ENCODE data around the gene VPS45.
"Not testable (repeated sequence)": the region's sequence is repeated elsewhere in the genome, so short reads cannot be mapped to it uniquely, and the experiment has no call there.

The VPS45 gene

DNA sequence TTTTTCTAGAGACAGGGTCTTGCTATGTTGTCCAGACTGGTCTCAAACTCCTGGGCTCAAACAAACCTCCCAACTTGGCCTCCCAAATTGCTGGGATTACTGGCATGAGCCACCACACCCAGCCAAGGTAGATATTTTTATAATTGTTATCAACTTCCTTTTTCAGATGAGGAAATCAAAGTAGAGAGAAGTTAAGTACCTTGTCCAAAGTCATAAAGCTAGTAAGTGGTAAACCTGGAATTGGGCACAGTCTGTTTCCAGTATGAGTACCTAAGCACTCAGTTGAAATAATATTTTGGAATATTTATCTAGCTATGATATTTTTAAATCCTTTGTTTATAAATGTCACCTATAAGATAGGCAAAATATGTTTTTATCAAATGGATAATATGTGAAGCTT is 59.9 kb downstream of the VPS45 start:
- TF ChIP-seq, protein P1, sequence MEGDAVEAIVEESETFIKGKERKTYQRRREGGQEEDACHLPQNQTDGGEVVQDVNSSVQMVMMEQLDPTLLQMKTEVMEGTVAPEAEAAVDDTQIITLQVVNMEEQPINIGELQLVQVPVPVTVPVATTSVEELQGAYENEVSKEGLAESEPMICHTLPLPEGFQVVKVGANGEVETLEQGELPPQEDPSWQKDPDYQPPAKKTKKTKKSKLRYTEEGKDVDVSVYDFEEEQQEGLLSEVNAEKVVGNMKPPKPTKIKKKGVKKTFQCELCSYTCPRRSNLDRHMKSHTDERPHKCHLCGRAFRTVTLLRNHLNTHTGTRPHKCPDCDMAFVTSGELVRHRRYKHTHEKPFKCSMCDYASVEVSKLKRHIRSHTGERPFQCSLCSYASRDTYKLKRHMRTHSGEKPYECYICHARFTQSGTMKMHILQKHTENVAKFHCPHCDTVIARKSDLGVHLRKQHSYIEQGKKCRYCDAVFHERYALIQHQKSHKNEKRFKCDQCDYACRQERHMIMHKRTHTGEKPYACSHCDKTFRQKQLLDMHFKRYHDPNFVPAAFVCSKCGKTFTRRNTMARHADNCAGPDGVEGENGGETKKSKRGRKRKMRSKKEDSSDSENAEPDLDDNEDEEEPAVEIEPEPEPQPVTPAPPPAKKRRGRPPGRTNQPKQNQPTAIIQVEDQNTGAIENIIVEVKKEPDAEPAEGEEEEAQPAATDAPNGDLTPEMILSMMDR (IDR thresholded peaks at IDR 0.05; ENCODE audit: low read depth, low read length), result no peak
- no peak for DNase-seq (ENCODE audit: extremely low read depth, low read depth)

DNA sequence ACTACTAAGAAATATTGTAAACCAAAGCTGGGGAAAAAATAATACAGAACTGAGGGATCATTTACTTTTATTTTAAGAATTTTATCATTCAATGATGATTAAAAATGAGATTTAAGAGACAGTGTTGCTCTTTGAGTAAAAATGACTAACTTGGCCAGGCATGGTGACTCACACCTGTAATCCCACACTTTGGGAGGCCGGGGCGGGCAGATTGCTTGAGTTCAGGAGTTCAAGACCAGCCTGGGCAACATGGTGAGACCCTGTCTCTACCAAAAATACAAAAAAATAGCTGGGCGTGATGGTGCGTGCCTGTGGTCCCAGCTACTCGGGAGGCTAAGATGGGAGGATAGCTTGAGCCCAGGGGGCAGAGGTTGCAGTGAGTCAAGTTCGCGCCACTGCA is 60.3 kb downstream of the VPS45 start:
- DNase-seq (ENCODE audit: extremely low read depth, low read depth), result no peak
- TF ChIP-seq, protein P1 (IDR thresholded peaks at IDR 0.05; ENCODE audit: low read depth, low read length), result no peak

DNA sequence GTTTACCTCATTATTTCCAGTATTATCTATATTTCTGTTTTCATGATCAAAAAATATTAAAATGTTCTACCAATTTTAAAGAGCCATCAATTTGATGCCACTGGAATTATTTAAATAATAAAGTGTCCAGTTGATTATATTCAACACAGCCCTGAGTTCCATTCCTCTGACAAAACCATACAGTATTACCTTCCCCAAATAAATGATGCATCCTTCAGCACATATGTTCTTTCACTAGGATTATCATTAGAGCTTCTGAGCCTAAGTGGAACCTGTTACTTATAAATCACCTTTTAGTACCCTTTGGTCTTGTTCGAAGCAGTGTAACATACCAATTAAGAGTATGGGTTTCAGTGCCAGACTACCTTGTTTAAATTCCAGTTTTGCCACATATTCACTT is 64.8 kb downstream of the VPS45 start:
- TF ChIP-seq, protein P1 (IDR thresholded peaks at IDR 0.05; ENCODE audit: low read depth, low read length), result no peak

DNA sequence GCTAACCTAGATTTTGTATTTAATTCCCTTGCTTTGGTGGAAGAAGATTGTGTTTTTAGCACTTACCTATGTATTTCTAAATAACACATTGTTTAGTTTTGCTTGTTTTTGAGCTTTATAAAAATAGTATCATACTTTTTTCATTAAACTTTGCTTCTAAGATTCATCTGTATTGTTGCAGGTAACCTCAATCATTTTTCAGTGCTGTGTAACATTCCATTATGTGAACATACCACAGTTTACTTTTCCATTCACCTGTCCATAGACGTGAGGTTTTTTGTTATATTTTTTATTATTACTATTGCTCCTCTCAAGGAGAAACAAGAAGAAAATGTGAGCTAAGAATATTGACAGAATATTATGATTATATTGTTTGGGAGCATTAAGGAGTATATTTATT is 67.0 kb downstream of the VPS45 start:
- TF ChIP-seq, protein P1 (IDR thresholded peaks at IDR 0.05; ENCODE audit: low read depth, low read length), result no peak
- no peak for DNase-seq (ENCODE audit: extremely low read depth, low read depth)

More for the DNA sequence above, 64.8 kb downstream of the VPS45 start:
- DNase-seq (ENCODE audit: extremely low read depth, low read depth), result no peak

DNA sequence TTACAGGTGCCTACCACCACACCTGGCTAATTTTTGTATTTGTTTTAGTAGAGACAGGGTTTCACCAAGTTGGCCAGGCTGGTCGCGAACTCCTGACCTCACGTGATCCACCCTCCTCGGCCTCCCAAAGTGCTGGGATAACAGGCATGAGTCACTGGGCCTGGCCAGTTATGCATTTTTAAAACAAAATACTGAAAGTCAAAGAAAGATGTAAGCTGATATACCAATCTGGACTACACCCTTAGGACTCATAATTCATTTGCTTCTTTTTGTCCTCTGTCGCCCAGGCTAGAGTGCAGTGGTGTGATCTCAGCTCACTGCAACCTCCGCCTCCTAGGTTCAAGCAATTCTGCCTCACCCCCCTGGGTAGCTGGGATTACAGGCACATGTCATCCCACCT is 67.8 kb downstream of the VPS45 start:
- DNase-seq (ENCODE audit: extremely low read depth, low read depth), result not testable (repeated sequence)

DNA sequence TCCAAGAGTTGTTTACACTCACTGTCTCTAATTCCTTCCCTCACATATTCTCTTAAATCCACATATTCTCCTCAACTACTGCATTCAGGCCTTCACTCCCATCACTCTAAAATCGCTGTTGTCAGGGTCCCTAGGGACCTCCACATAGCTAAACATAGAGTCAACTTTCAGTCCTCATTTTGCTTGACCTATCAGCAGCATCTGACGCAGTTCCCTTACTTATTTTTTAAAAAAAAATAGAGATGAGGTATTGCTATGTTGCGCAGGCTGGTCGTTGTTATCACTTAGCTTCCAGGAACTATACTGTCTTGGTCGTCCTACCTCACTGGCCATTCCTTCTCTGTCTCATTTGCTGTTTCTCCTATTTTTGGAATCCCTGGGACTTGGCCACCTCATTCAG is 70.5 kb downstream of the VPS45 start:
- no peak for DNase-seq (ENCODE audit: extremely low read depth, low read depth)
- TF ChIP-seq, protein P1 (IDR thresholded peaks at IDR 0.05; ENCODE audit: low read depth, low read length), result no peak

DNA sequence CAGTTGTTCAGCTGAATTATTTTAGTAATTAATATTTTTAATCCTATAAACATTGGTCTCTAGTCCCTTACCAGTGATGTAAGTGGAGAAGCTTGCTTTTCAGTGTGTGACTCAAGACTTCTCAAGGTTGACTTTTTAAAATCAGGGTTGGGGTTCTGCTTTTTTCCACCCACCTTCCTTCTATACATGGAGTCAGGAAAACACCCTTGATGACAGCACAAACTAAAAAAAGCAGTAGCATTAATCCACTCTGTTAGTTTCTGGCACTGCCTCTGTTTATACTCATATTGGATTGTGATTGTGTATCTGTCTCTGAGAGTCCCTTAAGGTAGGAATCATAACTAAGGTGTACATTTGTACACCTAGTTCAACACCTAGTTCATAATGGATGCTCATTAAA is 73.9 kb downstream of the VPS45 start:
- no peak for DNase-seq (ENCODE audit: extremely low read depth, low read depth)
- TF ChIP-seq, protein P1 (IDR thresholded peaks at IDR 0.05; ENCODE audit: low read depth, low read length), result no peak

DNA sequence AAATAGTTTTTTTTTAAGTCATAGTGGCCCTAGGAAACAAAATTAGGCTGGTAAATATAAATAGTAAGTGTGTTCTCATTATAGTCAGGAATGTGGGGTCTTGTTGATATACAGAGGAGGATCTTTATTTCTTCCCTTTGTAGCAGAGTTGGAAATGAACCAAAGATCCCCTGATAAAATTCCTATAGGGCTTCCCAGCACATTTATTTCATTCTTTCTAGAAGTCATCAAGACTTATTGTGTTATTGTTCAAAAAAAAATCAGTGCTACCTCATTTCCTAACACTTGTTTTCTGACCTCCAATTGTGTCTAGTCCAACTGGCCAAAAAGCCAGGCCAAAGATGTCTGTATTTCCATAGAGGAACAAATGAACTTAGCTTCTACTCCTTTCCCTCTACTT is 74.5 kb downstream of the VPS45 start:
- TF ChIP-seq, protein P1 (IDR thresholded peaks at IDR 0.05; ENCODE audit: low read depth, low read length), result no peak
- no peak for DNase-seq (ENCODE audit: extremely low read depth, low read depth)
